ENCODE results near the gene TRA2B.
"Not testable (repeated sequence)": the region's sequence is repeated elsewhere in the genome, so short reads cannot be mapped to it uniquely, and the experiment has no call there.

Gene TRA2B

DNA sequence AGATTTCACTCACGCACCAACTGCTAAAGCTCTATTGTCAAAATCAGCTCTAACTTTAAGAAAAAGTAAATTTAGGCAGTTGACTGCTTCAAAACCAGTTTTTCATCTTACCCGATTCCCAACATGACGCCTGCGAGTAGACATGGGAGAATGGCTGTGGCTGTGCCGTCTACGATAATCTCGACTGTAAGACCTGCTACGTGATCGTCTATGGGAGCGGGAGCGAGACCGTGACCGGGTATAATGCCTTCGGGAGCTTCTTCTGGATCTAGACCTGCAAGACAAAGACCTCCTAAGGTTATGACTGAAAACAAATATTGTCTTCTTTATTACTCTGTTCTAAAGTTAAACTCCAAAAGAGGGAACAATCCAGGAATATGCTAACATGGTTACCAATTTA is 12.5 kb downstream of the TRA2B start:
- no peak for DNase-seq

DNA sequence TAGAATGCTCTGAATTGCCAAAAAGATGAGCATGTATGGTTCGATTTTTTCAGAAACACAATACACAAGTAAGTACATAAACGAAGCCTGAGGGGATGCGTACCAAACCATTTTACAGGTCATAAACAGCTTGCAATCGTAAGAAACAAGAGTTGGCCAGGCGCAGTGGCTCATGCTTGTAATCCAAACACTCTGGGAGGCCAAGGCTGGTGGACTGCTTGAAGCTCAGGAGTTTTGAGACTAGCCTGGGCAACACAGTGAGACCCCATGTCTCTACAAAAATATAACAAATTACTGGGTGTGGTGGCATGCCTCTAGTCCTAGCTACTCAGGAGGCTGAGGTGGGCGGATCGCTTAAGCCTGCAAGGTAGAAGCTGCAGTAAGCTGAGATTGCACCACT is 13.4 kb downstream of the TRA2B start:
- DNase-seq = no peak

GRCh38 chr3:185920184-185920583 is 17.6 kb downstream of the TRA2B start:
- DNase-seq = no peak

DNA sequence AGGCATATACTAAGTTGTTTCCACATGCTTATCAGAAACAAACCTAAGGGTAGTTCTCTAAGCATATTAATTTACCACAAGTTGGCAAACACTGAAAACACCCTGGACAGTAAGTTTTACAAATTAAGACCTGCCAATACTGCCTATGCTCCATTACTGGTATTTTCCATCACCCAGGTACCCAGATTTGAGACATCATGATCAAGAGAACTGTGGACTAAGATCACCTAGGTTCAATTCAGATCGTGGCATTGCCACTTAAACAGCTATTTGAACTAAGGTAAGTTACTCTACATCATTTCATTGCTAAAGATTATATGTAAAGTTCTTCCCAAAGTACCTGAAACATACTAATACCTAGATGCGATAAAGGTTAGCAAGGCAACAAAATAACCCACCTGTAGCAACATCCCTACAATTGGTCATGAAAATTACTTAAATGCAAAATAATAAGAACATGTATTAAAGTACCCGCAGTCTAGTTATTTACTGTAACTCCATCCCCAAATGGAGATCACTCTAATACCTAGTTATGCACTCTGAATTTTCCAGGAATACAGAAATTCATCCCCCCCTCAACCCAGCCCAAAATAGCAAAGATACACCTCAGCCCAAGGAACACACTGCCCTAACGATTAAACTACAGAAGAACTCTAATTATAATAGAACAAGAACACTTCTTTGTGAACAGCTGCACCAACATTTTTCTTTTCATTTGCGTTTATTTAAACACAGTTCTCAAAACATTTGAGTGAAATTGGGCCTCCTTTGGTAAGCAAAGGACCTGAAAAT is 21.6 kb downstream of the TRA2B start:
- DNase-seq = no peak

GRCh38 chr3:185915642-185916041 is 22.2 kb downstream of the TRA2B start:
- no peak for DNase-seq

GRCh38 chr3:185914911-185915629 is 22.7 kb downstream of the TRA2B start:
- DNase-seq = no peak

- DNase-seq = no peak
These were observed 24.6 kb downstream of the TRA2B start for GRCh38 chr3:185912929-185913901.

DNA sequence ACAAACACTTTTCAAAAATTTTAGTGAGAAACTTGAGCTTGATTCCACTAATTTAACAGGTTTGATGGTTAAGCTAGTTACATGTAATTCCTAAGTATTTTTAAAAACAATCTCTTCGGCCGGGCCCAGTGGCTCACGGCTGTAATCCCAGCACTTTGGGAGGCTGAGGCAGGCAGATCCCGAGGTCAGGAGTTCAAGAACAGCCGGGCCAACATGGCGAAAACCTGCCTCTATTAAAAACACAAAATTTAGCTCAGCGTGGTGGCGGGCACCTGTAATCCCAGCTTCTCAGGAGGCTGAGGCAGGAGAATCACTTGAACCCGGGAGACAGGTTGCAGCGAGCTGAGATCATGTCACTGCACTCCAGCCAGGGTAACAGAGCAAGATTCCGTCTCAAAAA is 25.3 kb downstream of the TRA2B start:
- no peak for DNase-seq

DNA sequence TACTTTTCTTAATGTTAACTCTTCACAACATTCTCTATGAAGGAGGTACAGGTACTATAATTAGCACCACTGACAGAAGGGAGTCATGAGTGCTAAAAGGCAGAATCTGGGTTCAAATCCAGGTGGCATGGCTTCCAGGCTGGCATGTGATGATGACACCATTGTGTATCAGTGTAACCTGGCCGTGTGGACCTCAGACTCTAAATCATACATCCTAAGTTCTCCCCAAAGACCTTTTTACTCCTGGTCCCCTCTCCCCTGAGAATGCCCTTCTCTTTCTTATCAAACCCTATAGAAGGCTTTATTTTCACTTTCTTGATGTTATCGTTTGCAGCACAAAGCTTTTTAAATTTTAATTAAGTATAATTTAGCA is 26.8 kb downstream of the TRA2B start:
- not testable (repeated sequence) for DNase-seq

DNA sequence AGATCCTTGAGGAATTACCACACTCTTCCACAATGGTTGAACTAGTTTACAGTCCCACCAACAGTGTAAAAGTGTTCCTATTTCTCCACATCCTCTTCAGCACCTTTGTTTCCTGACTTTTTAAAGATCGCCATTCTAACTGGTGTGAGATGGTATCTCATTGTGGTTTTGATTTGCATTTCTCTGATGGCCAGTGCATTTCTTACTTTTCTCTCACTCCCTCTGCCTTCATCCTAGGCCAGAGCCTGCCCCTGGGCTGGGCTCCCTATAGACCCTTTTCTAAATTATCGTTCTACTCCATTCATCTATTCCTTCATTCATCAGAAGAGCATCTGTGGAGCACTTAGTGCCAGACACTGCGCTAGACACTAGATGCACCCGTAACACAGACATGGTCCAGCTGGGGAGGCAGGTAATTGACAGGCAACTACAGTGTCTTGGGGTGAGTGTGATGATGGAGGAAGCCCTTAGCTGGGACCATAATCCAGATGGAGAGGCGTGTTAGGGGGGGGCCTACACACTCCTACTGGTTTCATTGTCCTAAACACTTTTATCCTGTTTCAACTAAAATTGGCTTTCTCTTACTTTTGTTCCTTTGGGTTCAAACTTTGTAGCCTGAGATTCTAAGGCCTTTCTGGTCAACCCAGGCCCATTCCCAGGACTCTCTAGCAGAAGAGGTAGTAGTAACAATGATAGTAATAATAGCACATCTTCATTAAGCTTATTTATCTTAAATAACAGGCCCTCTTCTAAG is 27.3 kb downstream of the TRA2B start:
- DNase-seq = not testable (repeated sequence)

DNA sequence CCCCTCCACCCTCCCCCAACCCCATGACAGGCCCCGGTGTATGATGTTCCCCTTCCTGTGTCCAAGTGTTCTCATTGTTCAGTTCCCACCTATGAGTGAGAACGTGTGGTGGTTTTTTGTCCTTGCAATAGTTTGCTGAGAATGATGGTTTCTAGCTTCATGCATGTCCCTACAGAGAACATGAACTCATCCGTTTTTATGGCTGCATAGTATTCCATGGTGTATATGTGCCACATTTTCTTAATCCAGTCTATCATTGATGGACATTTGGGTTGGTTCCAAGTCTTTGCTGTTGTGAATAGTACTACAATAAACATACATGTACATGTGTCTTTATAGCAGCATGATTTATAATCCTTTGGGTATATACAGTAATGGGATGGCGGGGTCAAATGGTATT is 27.9 kb downstream of the TRA2B start:
- not testable (repeated sequence) for DNase-seq

- peak; percentile 85 for DNase-seq
These were observed 37.6 kb downstream of the TRA2B start for GRCh38 chr3:185900228-185900627.

GRCh38 chr3:185896636-185897035 is 41.2 kb downstream of the TRA2B start:
- peak; percentile 80 for DNase-seq

DNA sequence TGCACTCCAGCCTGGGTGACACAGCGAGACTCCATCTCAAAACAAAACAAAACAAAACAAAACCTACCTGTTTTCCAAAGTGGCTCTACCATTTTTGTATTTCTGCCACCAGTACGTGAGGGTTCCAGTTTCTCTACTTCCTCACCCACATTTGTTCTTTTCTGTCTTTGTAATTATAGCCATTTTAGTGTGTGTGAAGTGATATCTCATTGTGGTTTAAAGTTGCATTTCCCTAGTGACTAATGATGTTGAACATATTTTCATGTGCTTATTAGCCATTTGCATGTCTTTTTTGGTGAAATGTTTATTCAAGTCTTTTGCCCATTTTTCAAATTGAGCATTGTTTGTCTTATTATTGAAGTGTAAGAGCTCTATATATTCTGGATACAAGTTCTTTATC is 50.7 kb downstream of the TRA2B start:
- peak; percentile 39 for DNase-seq

GRCh38 chr3:185884641-185885040 is 53.2 kb downstream of the TRA2B start:
- DNase-seq = no peak

DNA sequence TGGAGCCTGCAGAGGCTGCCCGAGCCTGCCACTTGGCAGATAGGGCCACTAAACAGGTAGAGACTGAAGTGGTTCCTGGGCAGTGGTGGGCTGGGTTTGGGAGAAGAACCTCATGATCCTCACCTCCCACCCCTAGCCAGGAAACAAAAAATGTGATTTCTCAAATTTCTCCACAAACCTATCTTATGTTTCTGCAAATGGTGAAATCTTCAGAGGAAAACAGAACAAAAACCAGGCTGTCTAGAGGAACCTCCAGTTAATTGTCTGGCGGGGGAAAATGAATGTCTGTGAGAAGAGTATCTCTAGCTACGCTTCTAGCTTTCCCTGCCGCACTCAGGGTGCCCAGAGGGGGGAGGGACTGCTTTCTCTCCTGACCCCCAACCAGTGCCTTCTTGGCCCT is 55.9 kb downstream of the TRA2B start:
- DNase-seq = peak; percentile 78

- no peak for DNase-seq
These were observed 57.2 kb downstream of the TRA2B start for GRCh38 chr3:185880600-185880999.

GRCh38 chr3:185878920-185879319 is 58.9 kb downstream of the TRA2B start:
- no peak for DNase-seq

- DNase-seq = no peak
These were observed 63.7 kb downstream of the TRA2B start for GRCh38 chr3:185874119-185874518.

DNA sequence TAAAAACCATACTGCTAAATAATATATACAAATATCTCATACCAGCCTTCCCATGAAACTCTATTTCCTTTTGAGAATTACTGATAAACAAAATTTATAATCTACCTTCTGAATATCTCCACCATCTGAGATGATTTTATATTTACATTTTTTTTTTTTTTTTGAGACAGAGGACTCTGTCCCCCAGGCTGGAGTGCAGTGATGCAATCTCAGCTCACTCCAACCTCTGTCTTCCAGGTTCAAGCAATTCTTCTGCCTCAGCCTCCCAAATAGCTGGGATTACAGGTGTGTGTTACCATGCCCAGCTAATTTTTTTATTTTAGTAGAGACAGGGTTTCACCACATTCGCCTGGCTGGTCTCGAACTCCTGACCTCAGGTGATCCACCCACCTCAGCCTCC is 70.2 kb downstream of the TRA2B start:
- no peak for DNase-seq

DNA sequence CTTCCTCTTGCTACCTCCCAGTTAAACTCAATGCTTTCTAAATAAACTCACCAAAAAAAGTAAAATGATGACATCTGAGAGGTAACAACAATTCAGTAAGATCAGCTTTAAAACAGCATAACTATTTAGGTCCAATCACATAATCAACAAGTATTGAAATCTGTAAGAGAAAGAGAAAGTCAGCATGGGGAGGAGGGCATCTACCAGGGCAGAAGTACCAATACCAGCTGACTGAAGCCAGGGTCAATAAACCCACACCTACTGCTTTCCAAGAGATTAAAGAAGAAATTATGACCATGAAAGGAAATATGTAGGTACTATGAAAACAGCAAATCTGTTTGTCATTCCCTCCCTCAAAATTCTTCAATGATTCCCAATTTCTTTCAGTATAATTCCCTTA is 70.8 kb downstream of the TRA2B start:
- no peak for DNase-seq

GRCh38 chr3:185866555-185866954 is 71.3 kb downstream of the TRA2B start:
- DNase-seq = no peak
